Right lobe of liver (tissue), 6 donors: ENCODE results near the gene TSPO. TPM values are rescaled to one million over a fixed set of nuclear protein-coding genes. Genes with fewer than 3 reads are reported as not detected.
"Not testable (repeated sequence)": the region's sequence is repeated elsewhere in the genome, so short reads cannot be mapped to it uniquely, and the experiment has no call there.

Experiments used
- ATAC-seq, 4 donors: fragments of 200-7000 bp; cut with Tn5 transposase; one replicate each; pipeline ENCODE4 v1.9.1; 2020; ENCODE audit warnings: mild to moderate bottlenecking in 4 of 4, moderate library complexity in 4 of 4
- DNase-seq, 3 donors: peaks; one replicate each; pipeline ENCODE4 v3.0.0-alpha.2; 2020
- H3K27ac ChIP-seq, 3 donors: fragments of 200-600 bp; one replicate each; pipeline ENCODE4 v1.8.0; 2022
- H3K27me3 ChIP-seq, 2 donors: fragments of 200-600 bp; one replicate each; pipeline ENCODE4 v1.8.0; 2022
- H3K36me3 ChIP-seq, 4 donors: fragments of 200-600 bp; sonication (generic) in 1 of 4; one replicate each; pipeline versions ENCODE4 v1.5.1 to v1.8.0; 2017 to 2022; ENCODE audit warnings: control low read depth in 1 of 4
- H3K4me1 ChIP-seq, 4 donors: fragments of 200-600 bp; sonication (generic) in 1 of 4; one replicate each; pipeline versions ENCODE4 v1.5.1 to v1.8.0; 2017 to 2022; ENCODE audit warnings: control low read depth in 1 of 4
- H3K4me3 ChIP-seq, 3 donors: fragments of 200-600 bp; one replicate each; pipeline ENCODE4 v1.8.0; 2022
- H3K9me3 ChIP-seq, 4 donors: fragments of 200-600 bp; sonication (generic) in 1 of 4; one replicate each; pipeline versions ENCODE4 v1.5.1 to v1.8.0; 2017 to 2022; ENCODE audit warnings: control low read depth in 1 of 4
- POLR2A ChIP-seq: fragments of 450-650 bp; IDR thresholded peaks from one replicate; pipeline ENCODE4 v1.6.1; 2017; ENCODE audit warnings: antibody characterized with exemption, mild to moderate bottlenecking
- WGBS: methylation state at CpG from one replicate; pipeline ENCODE4 v1.1.6; 2018; ENCODE audit warnings: low coverage, low lambda C conversion rate; ENCODE audit not compliant: insufficient coverage; ENCODE audit errors: missing lambda C conversion rate; 5-methylcytosine and 5-hydroxymethylcytosine counted together
- intact Hi-C, 2 donors: fragments of 100-400 bp; cut with DNase I; formaldehyde crosslinking; loops; one replicate each; pipeline versions ENCODE4 v1.11.2 to v1.14.1; 2022
- total RNA-seq, 6 experiments: library from RNA; depleted of rRNA in 2 of 6; stranded (reverse); fragments of >200 nt in 2 of 6; fragmentation: NEBNext Ultra II Directional in 3 of 6; extraction: Animal tissue kit (Norgen Biotek cat#: 25700) in 3 of 6; gene quantifications; one replicate each; pipeline versions ENCODE4 v1.1.0 to v1.2.4, GENCODE V29; 2016 to 2023
- TF ChIP-seq, protein P1 (sequence below), 4 donors: fragments of 200-600 bp in 3 of 4; fragments of 450-650 bp in 1 of 4; IDR thresholded peaks; one replicate each; pipeline versions ENCODE4 v1.5.1 to v1.8.0; 2016 to 2022; ENCODE audit warnings: antibody characterized with exemption in 4 of 4, mild to moderate bottlenecking in 2 of 4
- donor health status: DM: no; HTN: yes; CAD: no.
- donor health status: DM: no; HTN: no; CAD: no.
- donor health status: DM: no; HTN: no; CAD: no.
- donor health status: DM: no; HTN: yes; CAD: no.
- donor health status: DM: no; HTN: yes; CAD: no.

Gene TSPO
- total RNA-seq, 6 experiments from 2014 or later, result 18.1 to 198 (median 31.9) TPM

DNA sequence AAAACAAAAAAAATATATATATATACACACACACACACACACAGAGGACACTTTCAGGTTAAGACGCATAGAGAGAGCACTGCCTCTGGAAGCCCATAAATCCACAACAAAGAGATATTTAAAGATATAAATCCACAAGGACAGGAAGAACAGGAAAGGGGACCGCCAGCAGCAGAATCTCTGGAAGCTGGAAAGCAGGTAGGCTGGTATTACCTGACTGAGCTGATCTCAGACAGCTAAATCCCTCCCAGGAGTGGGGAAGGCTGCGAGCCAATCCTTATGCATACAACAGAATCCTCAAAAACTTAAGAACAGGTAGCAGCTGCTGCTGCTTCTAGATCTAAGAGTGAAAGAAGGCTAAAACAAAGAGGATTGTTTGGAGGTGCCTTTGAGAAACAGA, 6.4 kb upstream of the TSPO start:
- WGBS, result 75% methylated on average over 2 of the region's 3 CpGs
- Histone ChIP-seq H3K4me3 (no peak overlapping the region), H3K27me3 (no peaks in the 10 kb centered on the region), H3K4me1 (peaks cover 0 to 11% (median 3%) of the 10 kb centered on the region in 4 donors), H3K27ac (no peak overlapping the region), H3K9me3 (no peaks in the 10 kb centered on the region), H3K36me3 (peaks cover 0 to 6% (median 2%) of the 10 kb centered on the region in 4 donors)
- intact Hi-C loops, result no loop called here
- DNase-seq, result no peak
- ATAC-seq, result no peak
- no peak for TF ChIP-seq POLR2A
- TF ChIP-seq, protein P1, sequence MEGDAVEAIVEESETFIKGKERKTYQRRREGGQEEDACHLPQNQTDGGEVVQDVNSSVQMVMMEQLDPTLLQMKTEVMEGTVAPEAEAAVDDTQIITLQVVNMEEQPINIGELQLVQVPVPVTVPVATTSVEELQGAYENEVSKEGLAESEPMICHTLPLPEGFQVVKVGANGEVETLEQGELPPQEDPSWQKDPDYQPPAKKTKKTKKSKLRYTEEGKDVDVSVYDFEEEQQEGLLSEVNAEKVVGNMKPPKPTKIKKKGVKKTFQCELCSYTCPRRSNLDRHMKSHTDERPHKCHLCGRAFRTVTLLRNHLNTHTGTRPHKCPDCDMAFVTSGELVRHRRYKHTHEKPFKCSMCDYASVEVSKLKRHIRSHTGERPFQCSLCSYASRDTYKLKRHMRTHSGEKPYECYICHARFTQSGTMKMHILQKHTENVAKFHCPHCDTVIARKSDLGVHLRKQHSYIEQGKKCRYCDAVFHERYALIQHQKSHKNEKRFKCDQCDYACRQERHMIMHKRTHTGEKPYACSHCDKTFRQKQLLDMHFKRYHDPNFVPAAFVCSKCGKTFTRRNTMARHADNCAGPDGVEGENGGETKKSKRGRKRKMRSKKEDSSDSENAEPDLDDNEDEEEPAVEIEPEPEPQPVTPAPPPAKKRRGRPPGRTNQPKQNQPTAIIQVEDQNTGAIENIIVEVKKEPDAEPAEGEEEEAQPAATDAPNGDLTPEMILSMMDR (IDR thresholded peaks at IDR 0.05), result no peak

GRCh38 chr22:43145371-43145770, 6.0 kb upstream of the TSPO start:
- intact Hi-C loops, ATAC-seq, H3K9me3 ChIP-seq, H3K36me3 ChIP-seq, DNase-seq, H3K4me3 ChIP-seq, H3K27me3 ChIP-seq, H3K27ac ChIP-seq: not testable (repeated sequence)
- H3K4me1 ChIP-seq, result peaks cover 0 to 11% (median 3%) of the 10 kb centered on the region in 4 donors
- WGBS, result 80% methylated on average over 1 of the region's 8 CpGs

DNA sequence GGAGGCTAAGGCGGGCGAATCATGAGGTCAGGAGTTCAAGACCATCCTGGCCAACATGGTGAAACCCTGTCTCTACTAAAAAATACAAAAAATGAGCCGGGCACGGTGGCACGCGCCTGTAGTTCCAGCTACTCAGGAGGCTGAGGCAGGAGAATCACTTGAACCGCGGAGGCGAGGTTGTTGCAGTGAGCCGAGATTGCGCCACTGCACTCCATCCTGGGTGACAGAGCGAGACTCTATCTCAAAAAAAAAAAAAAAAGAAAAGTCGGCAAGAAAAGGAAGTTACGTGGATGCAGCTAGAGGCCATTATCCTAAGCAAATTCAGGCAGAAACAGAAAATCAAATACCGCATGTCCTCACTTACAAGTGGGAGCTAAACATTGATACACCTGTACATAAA, 5.0 kb upstream of the TSPO start:
- ATAC-seq, H3K27me3 ChIP-seq, H3K27ac ChIP-seq, DNase-seq, H3K36me3 ChIP-seq, H3K4me3 ChIP-seq, H3K9me3 ChIP-seq, intact Hi-C loops: not testable (repeated sequence)
- 77% methylated on average over 15 of the region's 15 CpGs for WGBS
- peaks cover 0 to 15% (median 3%) of the 10 kb centered on the region in 4 donors for H3K4me1 ChIP-seq

DNA sequence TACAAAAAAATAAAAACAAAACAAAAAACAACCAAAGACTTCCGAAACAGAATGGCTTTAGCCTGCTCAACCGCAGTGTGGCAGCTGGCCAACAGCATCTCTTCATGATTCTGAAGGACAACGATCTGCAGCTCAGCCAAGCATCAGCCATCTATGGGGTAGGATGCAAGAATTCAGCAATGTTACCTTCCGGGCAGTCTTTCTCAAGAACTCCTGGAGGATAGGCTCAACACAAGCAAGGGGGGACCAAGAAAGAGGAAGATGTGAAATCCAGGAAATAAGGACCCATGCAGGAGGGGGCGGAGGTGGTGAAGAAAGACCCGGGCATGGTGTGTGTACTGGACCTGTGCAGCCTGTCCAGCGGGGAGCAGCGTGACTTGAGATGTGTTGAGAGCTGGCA, 3.5 kb upstream of the TSPO start:
- WGBS, result 38% methylated on average over 6 of the region's 8 CpGs
- Histone ChIP-seq H3K27ac (no peak overlapping the region), H3K4me3 (no peak overlapping the region), H3K36me3 (no peaks in the 10 kb centered on the region), H3K4me1 (peaks cover 0 to 16% (median 0%) of the 10 kb centered on the region in 4 donors), H3K27me3 (no peaks in the 10 kb centered on the region), H3K9me3 (no peaks in the 10 kb centered on the region)
- intact Hi-C loops, result no loop called here
- DNase-seq, result no peak
- ATAC-seq, result no peak
- TF ChIP-seq, protein P1 (IDR thresholded peaks at IDR 0.05), result no peak
- TF ChIP-seq POLR2A, result no peak

DNA sequence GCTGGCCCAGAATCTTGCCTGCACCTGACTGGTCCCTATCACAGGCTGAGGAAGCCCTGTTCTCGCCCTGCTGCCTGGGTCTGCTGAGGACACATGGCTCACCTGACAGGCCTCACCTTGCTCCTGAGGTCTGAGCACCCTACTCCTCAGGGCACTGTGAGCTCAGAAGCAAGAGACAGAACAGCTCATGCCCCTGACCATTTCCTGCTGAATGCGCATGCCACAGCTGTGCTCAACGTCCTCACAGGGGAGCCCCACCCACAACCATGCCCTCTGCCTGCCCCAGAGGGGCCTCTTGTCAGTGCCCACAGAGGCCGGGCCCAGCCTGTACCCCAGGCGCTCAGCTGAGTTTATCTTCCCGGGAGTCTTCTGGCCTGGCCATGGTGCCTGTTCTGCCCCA, 2.8 kb upstream of the TSPO start:
- ATAC-seq (no peak), DNase-seq (no peak)
- no CpG with 5 or more reads among the region's 6 CpGs for WGBS
- intact Hi-C loops, result no loop called here
- Histone ChIP-seq H3K9me3 (no peaks in the 10 kb centered on the region), H3K4me1 (peaks cover 0 to 16% (median 0%) of the 10 kb centered on the region in 4 donors), H3K27ac (no peak overlapping the region), H3K27me3 (no peaks in the 10 kb centered on the region), H3K4me3 (no peak overlapping the region), H3K36me3 (no peaks in the 10 kb centered on the region)
- TF ChIP-seq, protein P1 (IDR thresholded peaks at IDR 0.05), result no peak
- TF ChIP-seq POLR2A, result no peak

DNA sequence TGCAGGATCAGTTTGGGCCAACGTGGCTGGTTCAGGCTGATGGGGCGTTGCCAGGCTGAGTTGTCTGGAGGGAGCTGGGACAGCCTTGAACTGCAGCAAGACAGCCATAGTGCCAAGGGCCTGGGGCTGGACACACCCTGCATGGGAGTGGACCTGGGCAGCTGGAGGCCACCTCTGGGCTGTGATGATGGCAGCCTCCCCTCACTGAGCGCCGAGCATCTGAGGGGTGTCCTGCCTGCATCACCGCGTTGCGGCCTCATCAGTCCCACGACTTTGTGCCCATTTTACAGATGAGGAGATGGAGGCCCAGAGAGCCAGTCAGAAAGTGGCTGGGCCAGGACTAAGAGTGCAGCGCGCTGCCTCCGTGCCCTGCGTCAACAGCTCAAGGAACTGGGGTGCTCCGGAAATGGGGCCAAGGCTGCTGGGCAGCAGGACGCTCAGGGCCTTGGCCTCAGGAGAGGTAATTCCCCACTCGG, 590 bp upstream of the TSPO start:
- no peak for TF ChIP-seq POLR2A
- TF ChIP-seq, protein P1 (IDR thresholded peaks at IDR 0.05), result no peak
- no peaks in the 10 kb centered on the region for H3K36me3 ChIP-seq
- H3K27ac ChIP-seq, result peak overlapping the region in 1 of 3 donors; percentile 57
- H3K9me3 ChIP-seq, result no peaks in the 10 kb centered on the region
- H3K4me1 ChIP-seq, result peaks cover 0 to 16% (median 0%) of the 10 kb centered on the region in 4 donors
- WGBS, result 83% methylated on average over 1 of the region's 15 CpGs
- peak overlapping the region; percentile 61 to 77 (median 74) for H3K4me3 ChIP-seq
- no peak for ATAC-seq
- DNase-seq, result no peak
- no peaks in the 10 kb centered on the region for H3K27me3 ChIP-seq
- intact Hi-C loops, result no loop called here
